SK-N-SH (cell line): ENCODE results near the gene FKBP9. TPM values are rescaled to one million over a fixed set of nuclear protein-coding genes. Genes with fewer than 3 reads are reported as not detected.

ENCODE experiments used
- CTCF ChIA-PET: fragments of 300-600, 350-600 bp; formaldehyde crosslinking; extraction: SDS; loops from one replicate; lab custom pipeline; 2021; lab: Yijun Ruan, JAX
- POLR2A ChIA-PET: fragments of 350-600 bp; sonication (Branson Sonifier 250); formaldehyde crosslinking; extraction: SDS; loops from one replicate; lab custom pipeline; 2020; ENCODE audit warnings: antibody characterized with exemption, inconsistent platforms; lab: Yijun Ruan, JAX
- DNase-seq: peaks from one replicate; pipeline ENCODE4 v3.0.0; 2012
- H2AFZ ChIP-seq: fragments of 200-600 bp; sonication (generic); 2 replicates; pipeline ENCODE4 v1.8.1; 2016; ENCODE audit warnings: antibody characterized with exemption, mild to moderate bottlenecking, low read depth
- H3F3A ChIP-seq: fragments of 200-600 bp; sonication (generic); replicated peaks from 2 replicates; pipeline ENCODE3; 2016; ENCODE audit warnings: antibody characterized with exemption, mild to moderate bottlenecking; ENCODE audit not compliant: insufficient read depth
- H3K27ac ChIP-seq, 2 experiments: fragments of 200-500 bp in 1 of 2; fragments of 200-600 bp in 1 of 2; sonication (Bioruptor generic) in 1 of 2; sonication (generic), shearing (Covaris generic) in 1 of 2; 2 replicates each; pipeline versions ENCODE4 v1.5.1 to v1.6.1; 2014 to 2016; ENCODE audit warnings: low read depth in 2 of 2, inconsistent platforms in 1 of 2, low read length in 1 of 2, mild to moderate bottlenecking in 1 of 2, mixed read lengths in 1 of 2
- H3K27me3 ChIP-seq: fragments of 200-600 bp; sonication (generic), shearing (Covaris generic); 2 replicates; pipeline ENCODE4 v1.6.1; 2016; ENCODE audit warnings: mixed run types; ENCODE audit not compliant: insufficient read depth
- H3K36me3 ChIP-seq, 2 experiments: fragments of 200-500 bp in 1 of 2; fragments of 200-600 bp in 1 of 2; sonication (Bioruptor generic) in 1 of 2; sonication (generic) in 1 of 2; replicated peaks in 1 of 2; 2 replicates each; pipeline versions ENCODE3 to v1.5.1; 2014 to 2016; ENCODE audit warnings: low read length in 1 of 2, mild to moderate bottlenecking in 1 of 2; ENCODE audit not compliant: insufficient read depth in 2 of 2, control insufficient read depth in 1 of 2
- H3K4me1 ChIP-seq, 2 experiments: fragments of 200-500 bp in 1 of 2; fragments of 200-600 bp in 1 of 2; sonication (Bioruptor generic) in 1 of 2; sonication (generic), shearing (Covaris generic) in 1 of 2; 2 replicates each; pipeline versions ENCODE4 v1.5.1 to v1.6.1; 2014 to 2016; ENCODE audit warnings: low read depth in 1 of 2, low read length in 1 of 2, mixed run types in 1 of 2; ENCODE audit not compliant: insufficient read depth in 2 of 2, control insufficient read depth in 1 of 2
- H3K4me2 ChIP-seq: fragments of 200-600 bp; sonication (generic), shearing (Covaris generic); 2 replicates; pipeline ENCODE4 v1.6.1; 2017; ENCODE audit warnings: mixed run types
- H3K4me3 ChIP-seq, 2 experiments: fragments of 200-500 bp in 1 of 2; fragments of 200-600 bp in 1 of 2; sonication (Bioruptor generic) in 1 of 2; sonication (generic), shearing (Covaris generic) in 1 of 2; 2 replicates each; pipeline versions ENCODE4 v1.5.1 to v1.8.1; 2014 to 2016; ENCODE audit warnings: low read depth in 2 of 2, inconsistent platforms in 1 of 2, low read length in 1 of 2, mild to moderate bottlenecking in 1 of 2, mixed read lengths in 1 of 2, moderate library complexity in 1 of 2
- H3K79me2 ChIP-seq: fragments of 200-600 bp; sonication (generic); 2 replicates; pipeline ENCODE4 v1.8.1; 2017; ENCODE audit warnings: mild to moderate bottlenecking; ENCODE audit not compliant: insufficient read depth
- H3K9ac ChIP-seq: fragments of 200-600 bp; sonication (generic); 2 replicates; pipeline ENCODE4 v1.6.1; 2017; ENCODE audit warnings: mixed run types
- H3K9me2 ChIP-seq: fragments of 200-600 bp; sonication (generic); 2 replicates; pipeline ENCODE4 v1.6.1; 2017; ENCODE audit warnings: mixed run types
- H3K9me3 ChIP-seq: fragments of 200-600 bp; sonication (generic); 2 replicates; pipeline ENCODE4 v1.6.1; 2017; ENCODE audit warnings: mixed run types, mild to moderate bottlenecking, moderate library complexity
- H4K20me1 ChIP-seq: fragments of 200-600 bp; sonication (generic); 2 replicates; pipeline ENCODE4 v1.6.1; 2017; ENCODE audit warnings: mild to moderate bottlenecking, mixed run types; ENCODE audit not compliant: insufficient read depth
- CHD2 ChIP-seq: fragments of 150-350 bp; IDR thresholded peaks from 2 replicates; pipeline ENCODE4 v1.6.1; 2018; ENCODE audit warnings: low read length; ENCODE audit not compliant: partially characterized antibody
- EP300 ChIP-seq, 2 experiments: IDR thresholded peaks; 2 replicates each; pipeline versions ENCODE4 v1.4.0 to v1.6.1; 2012; ENCODE audit warnings: borderline replicate concordance in 1 of 2, low read depth in 1 of 2, low read length in 1 of 2
- EZH2phosphoT487 ChIP-seq: fragments of 200-600 bp; sonication (generic); IDR thresholded peaks from 2 replicates; pipeline ENCODE4 v1.6.1; 2017; ENCODE audit warnings: low read depth, mixed run types, mild to moderate bottlenecking, antibody characterized with exemption, moderate library complexity, borderline replicate concordance
- FOSL2 ChIP-seq: IDR thresholded peaks from 2 replicates; pipeline ENCODE4 v1.4.0; 2012; ENCODE audit warnings: low read depth, mild to moderate bottlenecking, moderate library complexity, borderline replicate concordance
- FOXM1 ChIP-seq: IDR thresholded peaks from 2 replicates; pipeline ENCODE4 v1.4.0; 2012; ENCODE audit warnings: low read depth, mild to moderate bottlenecking
- GATA2 ChIP-seq: sonication (generic); formaldehyde crosslinking; IDR thresholded peaks from 2 replicates; pipeline ENCODE4 v1.5.0; 2020; ENCODE audit warnings: mild to moderate bottlenecking, missing genetic modification reagents
- JUND ChIP-seq: IDR thresholded peaks from 2 replicates; pipeline ENCODE4 v1.4.0; 2012
- MEF2A ChIP-seq: IDR thresholded peaks from 2 replicates; pipeline ENCODE4 v1.4.0; 2012; ENCODE audit warnings: low read depth, borderline replicate concordance
- MXI1 ChIP-seq: IDR thresholded peaks from 2 replicates; pipeline ENCODE4 v1.6.1; 2012; ENCODE audit warnings: mild to moderate bottlenecking, low read depth, low read length, improper control_type of control experiment
- NRF1 ChIP-seq: IDR thresholded peaks from 2 replicates; pipeline ENCODE4 v1.6.1; 2012; ENCODE audit warnings: low read depth, mild to moderate bottlenecking, low read length
- RCOR1 ChIP-seq: fragments of 150-350 bp; IDR thresholded peaks from 2 replicates; pipeline ENCODE4 v1.6.1; 2017; ENCODE audit warnings: antibody characterized with exemption, low read length
- RFX5 ChIP-seq: IDR thresholded peaks from 2 replicates; pipeline ENCODE4 v1.6.1; 2012; ENCODE audit warnings: mild to moderate bottlenecking, improper control_type of control experiment, low read length
- RXRA ChIP-seq: IDR thresholded peaks from 2 replicates; pipeline ENCODE4 v1.4.0; 2012; ENCODE audit warnings: low read depth, mild to moderate bottlenecking, borderline replicate concordance
- SIN3A ChIP-seq: IDR thresholded peaks from 2 replicates; pipeline ENCODE4 v1.6.1; 2012; ENCODE audit warnings: low read depth, mild to moderate bottlenecking, low read length, moderate library complexity, borderline replicate concordance
- TCF12 ChIP-seq: IDR thresholded peaks from 2 replicates; pipeline ENCODE4 v1.4.0; 2012
- WGBS: methylation state at CpG from one replicate; pipeline ENCODE4 v1.1.6; 2017; ENCODE audit warnings: low lambda C conversion rate; 5-methylcytosine and 5-hydroxymethylcytosine counted together
- polyA plus RNA-seq, 3 experiments: library from polyadenylated mRNA; depleted of rRNA; stranded (reverse); fragments of >200 nt; gene quantifications; 2 replicates each; pipeline ENCODE4 v1.2.3, GENCODE V29; 2012
- TF ChIP-seq, protein P1 (sequence below): fragments of 150-350 bp; IDR thresholded peaks from 2 replicates; pipeline ENCODE4 v1.6.1; 2017; ENCODE audit warnings: antibody characterized with exemption, low read length, low read depth, borderline replicate concordance
- TF ChIP-seq, protein P2 (sequence below): IDR thresholded peaks from 2 replicates; pipeline ENCODE4 v1.6.1; 2012; ENCODE audit warnings: mild to moderate bottlenecking, low read depth, low read length, moderate library complexity
- TF ChIP-seq, protein P3 (sequence below): IDR thresholded peaks from 2 replicates; pipeline ENCODE4; 2012
- TF ChIP-seq, protein P4 (sequence below): IDR thresholded peaks from 2 replicates; pipeline ENCODE4 v1.4.0; 2012; ENCODE audit warnings: low read depth, borderline replicate concordance
- TF ChIP-seq, protein P5 (sequence below): fragments of 200-600 bp; sonication (generic); IDR thresholded peaks from 2 replicates; pipeline ENCODE4 v1.6.1; 2017; ENCODE audit warnings: antibody characterized with exemption, mild to moderate bottlenecking, moderate library complexity

The FKBP9 gene
- polyA plus RNA-seq, 1 of the 3 experiments (the other 2 are of a cell fraction) = 211 TPM

DNA sequence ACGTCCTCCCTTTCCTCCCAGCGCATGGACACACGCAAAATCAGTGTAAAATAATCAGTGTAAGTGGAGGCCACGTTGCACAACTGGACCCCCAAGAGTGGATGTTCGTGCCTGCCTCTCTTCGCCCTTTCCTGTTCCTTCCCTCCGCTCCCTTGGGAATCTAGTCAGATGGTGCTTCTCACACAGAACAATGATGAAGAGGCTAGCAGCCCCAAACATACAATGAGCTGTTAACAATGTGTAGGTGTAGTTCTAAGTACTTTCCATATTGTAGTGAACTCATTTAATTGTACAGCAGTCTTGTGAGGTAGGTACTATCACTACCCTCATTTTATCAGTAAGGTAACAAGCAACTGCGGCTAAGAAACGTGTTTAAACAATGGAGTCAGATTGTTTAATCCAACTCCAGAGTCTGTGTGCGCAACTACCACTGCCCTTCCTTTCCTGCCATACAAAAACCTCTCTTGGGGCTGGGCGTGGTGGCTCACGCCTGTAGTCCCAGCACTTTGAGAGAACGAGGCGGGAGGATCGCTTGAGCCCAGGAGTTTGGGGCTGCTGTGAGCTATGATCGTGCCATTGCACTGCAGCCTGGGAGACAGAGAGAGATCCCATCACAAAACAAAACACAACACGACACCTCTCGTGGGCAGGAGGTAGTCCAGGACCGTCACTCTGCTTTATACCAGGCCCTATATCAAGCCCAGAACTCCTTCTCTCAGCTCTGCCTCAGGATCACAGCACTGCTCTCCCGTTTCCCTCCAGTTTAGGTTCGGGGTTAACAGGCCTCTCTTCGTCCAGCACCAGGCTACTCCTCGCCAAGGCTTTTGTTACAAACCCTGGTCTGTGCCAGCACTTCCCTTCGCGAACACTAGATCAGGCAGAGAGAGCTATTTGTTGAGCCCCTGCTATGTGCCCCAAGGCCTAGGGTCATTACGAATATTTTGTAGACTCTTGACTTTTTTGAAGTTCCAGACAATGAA, 1.1 kb downstream of the FKBP9 start:
- H4K20me1 ChIP-seq = 0 out of 2 replicates have a peak, but pooled peaks cover under 1% of the 10 kb centered on the region
- TF ChIP-seq, protein P1, sequence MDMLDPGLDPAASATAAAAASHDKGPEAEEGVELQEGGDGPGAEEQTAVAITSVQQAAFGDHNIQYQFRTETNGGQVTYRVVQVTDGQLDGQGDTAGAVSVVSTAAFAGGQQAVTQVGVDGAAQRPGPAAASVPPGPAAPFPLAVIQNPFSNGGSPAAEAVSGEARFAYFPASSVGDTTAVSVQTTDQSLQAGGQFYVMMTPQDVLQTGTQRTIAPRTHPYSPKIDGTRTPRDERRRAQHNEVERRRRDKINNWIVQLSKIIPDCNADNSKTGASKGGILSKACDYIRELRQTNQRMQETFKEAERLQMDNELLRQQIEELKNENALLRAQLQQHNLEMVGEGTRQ = no peak
- TF ChIP-seq, protein P2, sequence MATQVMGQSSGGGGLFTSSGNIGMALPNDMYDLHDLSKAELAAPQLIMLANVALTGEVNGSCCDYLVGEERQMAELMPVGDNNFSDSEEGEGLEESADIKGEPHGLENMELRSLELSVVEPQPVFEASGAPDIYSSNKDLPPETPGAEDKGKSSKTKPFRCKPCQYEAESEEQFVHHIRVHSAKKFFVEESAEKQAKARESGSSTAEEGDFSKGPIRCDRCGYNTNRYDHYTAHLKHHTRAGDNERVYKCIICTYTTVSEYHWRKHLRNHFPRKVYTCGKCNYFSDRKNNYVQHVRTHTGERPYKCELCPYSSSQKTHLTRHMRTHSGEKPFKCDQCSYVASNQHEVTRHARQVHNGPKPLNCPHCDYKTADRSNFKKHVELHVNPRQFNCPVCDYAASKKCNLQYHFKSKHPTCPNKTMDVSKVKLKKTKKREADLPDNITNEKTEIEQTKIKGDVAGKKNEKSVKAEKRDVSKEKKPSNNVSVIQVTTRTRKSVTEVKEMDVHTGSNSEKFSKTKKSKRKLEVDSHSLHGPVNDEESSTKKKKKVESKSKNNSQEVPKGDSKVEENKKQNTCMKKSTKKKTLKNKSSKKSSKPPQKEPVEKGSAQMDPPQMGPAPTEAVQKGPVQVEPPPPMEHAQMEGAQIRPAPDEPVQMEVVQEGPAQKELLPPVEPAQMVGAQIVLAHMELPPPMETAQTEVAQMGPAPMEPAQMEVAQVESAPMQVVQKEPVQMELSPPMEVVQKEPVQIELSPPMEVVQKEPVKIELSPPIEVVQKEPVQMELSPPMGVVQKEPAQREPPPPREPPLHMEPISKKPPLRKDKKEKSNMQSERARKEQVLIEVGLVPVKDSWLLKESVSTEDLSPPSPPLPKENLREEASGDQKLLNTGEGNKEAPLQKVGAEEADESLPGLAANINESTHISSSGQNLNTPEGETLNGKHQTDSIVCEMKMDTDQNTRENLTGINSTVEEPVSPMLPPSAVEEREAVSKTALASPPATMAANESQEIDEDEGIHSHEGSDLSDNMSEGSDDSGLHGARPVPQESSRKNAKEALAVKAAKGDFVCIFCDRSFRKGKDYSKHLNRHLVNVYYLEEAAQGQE = no peak
- TF ChIP-seq CHD2 = no peak
- no peak for TF ChIP-seq MEF2A
- no peak for TF ChIP-seq SIN3A
- no peak for TF ChIP-seq EP300 (IDR thresholded peaks at IDR 0.05; ENCODE audit: borderline replicate concordance in 1 of 2, low read depth in 1 of 2, low read length in 1 of 2)
- TF ChIP-seq JUND = no peak
- no peak for TF ChIP-seq EZH2phosphoT487
- no peak for TF ChIP-seq RXRA
- TF ChIP-seq MXI1 = no peak
- TF ChIP-seq FOSL2 = no peak
- TF ChIP-seq NRF1 = no peak
- TF ChIP-seq, protein P3, sequence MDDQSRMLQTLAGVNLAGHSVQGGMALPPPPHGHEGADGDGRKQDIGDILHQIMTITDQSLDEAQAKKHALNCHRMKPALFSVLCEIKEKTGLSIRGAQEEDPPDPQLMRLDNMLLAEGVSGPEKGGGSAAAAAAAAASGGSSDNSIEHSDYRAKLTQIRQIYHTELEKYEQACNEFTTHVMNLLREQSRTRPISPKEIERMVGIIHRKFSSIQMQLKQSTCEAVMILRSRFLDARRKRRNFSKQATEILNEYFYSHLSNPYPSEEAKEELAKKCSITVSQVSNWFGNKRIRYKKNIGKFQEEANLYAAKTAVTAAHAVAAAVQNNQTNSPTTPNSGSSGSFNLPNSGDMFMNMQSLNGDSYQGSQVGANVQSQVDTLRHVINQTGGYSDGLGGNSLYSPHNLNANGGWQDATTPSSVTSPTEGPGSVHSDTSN = no peak
- TF ChIP-seq RCOR1 = no peak
- TF ChIP-seq, protein P4, sequence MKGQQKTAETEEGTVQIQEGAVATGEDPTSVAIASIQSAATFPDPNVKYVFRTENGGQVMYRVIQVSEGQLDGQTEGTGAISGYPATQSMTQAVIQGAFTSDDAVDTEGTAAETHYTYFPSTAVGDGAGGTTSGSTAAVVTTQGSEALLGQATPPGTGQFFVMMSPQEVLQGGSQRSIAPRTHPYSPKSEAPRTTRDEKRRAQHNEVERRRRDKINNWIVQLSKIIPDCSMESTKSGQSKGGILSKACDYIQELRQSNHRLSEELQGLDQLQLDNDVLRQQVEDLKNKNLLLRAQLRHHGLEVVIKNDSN = no peak
- TF ChIP-seq RFX5 = no peak
- TF ChIP-seq TCF12 = no peak
- TF ChIP-seq GATA2 (CRISPR knock-in tag) = no peak
- TF ChIP-seq FOXM1 = no peak
- TF ChIP-seq, protein P5, sequence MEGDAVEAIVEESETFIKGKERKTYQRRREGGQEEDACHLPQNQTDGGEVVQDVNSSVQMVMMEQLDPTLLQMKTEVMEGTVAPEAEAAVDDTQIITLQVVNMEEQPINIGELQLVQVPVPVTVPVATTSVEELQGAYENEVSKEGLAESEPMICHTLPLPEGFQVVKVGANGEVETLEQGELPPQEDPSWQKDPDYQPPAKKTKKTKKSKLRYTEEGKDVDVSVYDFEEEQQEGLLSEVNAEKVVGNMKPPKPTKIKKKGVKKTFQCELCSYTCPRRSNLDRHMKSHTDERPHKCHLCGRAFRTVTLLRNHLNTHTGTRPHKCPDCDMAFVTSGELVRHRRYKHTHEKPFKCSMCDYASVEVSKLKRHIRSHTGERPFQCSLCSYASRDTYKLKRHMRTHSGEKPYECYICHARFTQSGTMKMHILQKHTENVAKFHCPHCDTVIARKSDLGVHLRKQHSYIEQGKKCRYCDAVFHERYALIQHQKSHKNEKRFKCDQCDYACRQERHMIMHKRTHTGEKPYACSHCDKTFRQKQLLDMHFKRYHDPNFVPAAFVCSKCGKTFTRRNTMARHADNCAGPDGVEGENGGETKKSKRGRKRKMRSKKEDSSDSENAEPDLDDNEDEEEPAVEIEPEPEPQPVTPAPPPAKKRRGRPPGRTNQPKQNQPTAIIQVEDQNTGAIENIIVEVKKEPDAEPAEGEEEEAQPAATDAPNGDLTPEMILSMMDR = no peak
- H3K4me3 ChIP-seq = peak overlapping the region; percentile 81 to 89
- H3K9me2 ChIP-seq = no peaks in the 10 kb centered on the region
- H3K27me3 ChIP-seq = no peaks in the 10 kb centered on the region
- peak overlapping the region; percentile 98 for H2AFZ ChIP-seq
- H3K9me3 ChIP-seq = no peaks in the 10 kb centered on the region
- H3K36me3 ChIP-seq = peaks cover 2 to 5% of the 10 kb centered on the region in 2 experiments
- H3K27ac ChIP-seq = peak overlapping the region; percentile 65 to 92
- peak overlapping the region; percentile 90 for H3K4me2 ChIP-seq
- peaks cover 0 to 13% of the 10 kb centered on the region in 2 experiments; a peak in 1 of 4 replicates for H3K4me1 ChIP-seq
- no peaks in the 10 kb centered on the region for H3F3A ChIP-seq
- peak overlapping the region; percentile 94 for H3K9ac ChIP-seq
- 60% methylated on average over 25 of the region's 26 CpGs for WGBS
- H3K79me2 ChIP-seq = peaks cover 49% of the 10 kb centered on the region
- DNase-seq = no peak
- ChIA-PET CTCF (interaction anchor here (1.2 to 4.2 kb wide), 5 partner anchors 15 to 158 kb away, joined by 3 to 18 read pairs (median 12); no protein-coding TSS in a partner anchor), POLR2A (interaction anchor here (0.9 to 2.7 kb wide), 5 partner anchors 16 to 151 kb away, joined by 4 to 16 read pairs (median 8); partner anchors contain the start of genes KBTBD2, NT5C3A and RP9)
